Measurements from ENCODE around the gene LYRM1. TPM values are rescaled to one million over a fixed set of nuclear protein-coding genes. Genes with fewer than 3 reads are reported as not detected.
"Not testable (repeated sequence)": the region's sequence is repeated elsewhere in the genome, so short reads cannot be mapped to it uniquely, and the experiment has no call there.

The LYRM1 gene
- total RNA-seq, 2 experiments from 2014 or later, result 20.4 to 20.8 TPM

- H3K4me3 Mint-ChIP-seq; DNase-seq; intact Hi-C loops (cut with micrococcal nuclease); H3K4me1 Mint-ChIP-seq (ENCODE audit: low read depth); H3K27me3 Mint-ChIP-seq (ENCODE audit: low read depth); H3K27ac Mint-ChIP-seq; H3K36me3 Mint-ChIP-seq (ENCODE audit: low read depth); H3K9me3 Mint-ChIP-seq: not testable (repeated sequence)
- CTCF ChIA-PET, result interaction anchor here (0.6 kb wide), 1 partner anchor 13 kb away, joined by 3 read pairs; no protein-coding TSS in a partner anchor
Measured at GRCh38 chr16:20929676-20930364, 29.2 kb downstream of the LYRM1 start.

- Mint-ChIP-seq H3K4me1 (ENCODE audit: low read depth) (no peaks in the 10 kb centered on the region), H3K4me3 (no peak overlapping the region), H3K27me3 (ENCODE audit: low read depth) (no peaks in the 10 kb centered on the region), H3K9me3 (no peaks in the 10 kb centered on the region), H3K36me3 (ENCODE audit: low read depth) (peaks cover 8% of the 10 kb centered on the region), H3K27ac (no peak overlapping the region)
- no peak for DNase-seq
- CTCF ChIA-PET, result interaction anchor here (0.6 kb wide), 1 partner anchor 13 kb away, joined by 3 read pairs; no protein-coding TSS in a partner anchor
- intact Hi-C loops (cut with micrococcal nuclease), result no loop called here
Measured at GRCh38 chr16:20930365-20930690, 29.8 kb downstream of the LYRM1 start.

- intact Hi-C loops (cut with micrococcal nuclease), result no loop called here
- no peaks in the 10 kb centered on the region for H3K9me3 Mint-ChIP-seq
- CTCF ChIA-PET, result no interaction called here
- no peak for DNase-seq
- peaks cover 4% of the 10 kb centered on the region for H3K36me3 Mint-ChIP-seq (ENCODE audit: low read depth)
- H3K4me1 Mint-ChIP-seq (ENCODE audit: low read depth), result no peaks in the 10 kb centered on the region
- no peaks in the 10 kb centered on the region for H3K27me3 Mint-ChIP-seq (ENCODE audit: low read depth)
- no peak overlapping the region for H3K27ac Mint-ChIP-seq
- H3K4me3 Mint-ChIP-seq, result no peak overlapping the region
Measured at GRCh38 chr16:20931066-20931600, 30.6 kb downstream of the LYRM1 start.

- Mint-ChIP-seq H3K27me3 (ENCODE audit: low read depth) (no peaks in the 10 kb centered on the region), H3K36me3 (ENCODE audit: low read depth) (no peaks in the 10 kb centered on the region), H3K9me3 (no peaks in the 10 kb centered on the region), H3K27ac (no peak overlapping the region), H3K4me1 (ENCODE audit: low read depth) (peaks cover 10% of the 10 kb centered on the region), H3K4me3 (no peak overlapping the region)
- no peak for DNase-seq
- intact Hi-C loops (cut with micrococcal nuclease), result no loop called here
- CTCF ChIA-PET, result no interaction called here
Measured at GRCh38 chr16:20933589-20933988, 33.0 kb downstream of the LYRM1 start.

GRCh38 chr16:20937736-20938135 is 37.2 kb downstream of the LYRM1 start:
- CTCF ChIA-PET, result interaction anchor here (0.6 to 1.3 kb wide), 2 partner anchors 88 to 1088 kb away, joined by 4 to 10 read pairs; no protein-coding TSS in a partner anchor
- no peak overlapping the region for H3K4me3 Mint-ChIP-seq
- intact Hi-C loops (cut with micrococcal nuclease), result loop anchor here (1.0 to 2.0 kb wide), 2 partner anchors 37 to 63 kb away; partner anchors contain the start of genes DCUN1D3 and LYRM1
- peaks cover 26% of the 10 kb centered on the region for H3K4me1 Mint-ChIP-seq (ENCODE audit: low read depth)
- no peak overlapping the region for H3K27ac Mint-ChIP-seq
- no peaks in the 10 kb centered on the region for H3K9me3 Mint-ChIP-seq
- H3K36me3 Mint-ChIP-seq (ENCODE audit: low read depth), result no peaks in the 10 kb centered on the region
- DNase-seq, result no peak
- H3K27me3 Mint-ChIP-seq (ENCODE audit: low read depth), result no peaks in the 10 kb centered on the region

- Mint-ChIP-seq H3K9me3 (no peaks in the 10 kb centered on the region), H3K27me3 (ENCODE audit: low read depth) (no peaks in the 10 kb centered on the region), H3K36me3 (ENCODE audit: low read depth) (no peaks in the 10 kb centered on the region), H3K4me3 (no peak overlapping the region), H3K4me1 (ENCODE audit: low read depth) (peaks cover 28% of the 10 kb centered on the region), H3K27ac (no peak overlapping the region)
- peak; percentile 46 for DNase-seq
- CTCF ChIA-PET, result interaction anchor here (0.7 to 1.3 kb wide), 3 partner anchors 16 to 89 kb away, joined by 3 to 10 read pairs (median 4); no protein-coding TSS in a partner anchor
- intact Hi-C loops (cut with micrococcal nuclease), result loop anchor here (1.0 to 2.0 kb wide), 2 partner anchors 38 to 64 kb away; partner anchors contain the start of genes DCUN1D3 and LYRM1
Measured at GRCh38 chr16:20938426-20938825, 37.9 kb downstream of the LYRM1 start.

- no peak overlapping the region for H3K4me3 Mint-ChIP-seq
- CTCF ChIA-PET, result no interaction called here
- H3K27ac Mint-ChIP-seq, result no peak overlapping the region
- peaks cover 29% of the 10 kb centered on the region for H3K4me1 Mint-ChIP-seq (ENCODE audit: low read depth)
- no peaks in the 10 kb centered on the region for H3K36me3 Mint-ChIP-seq (ENCODE audit: low read depth)
- intact Hi-C loops (cut with micrococcal nuclease), result loop anchor here (2.0 kb wide), 1 partner anchor 39 kb away; the partner anchor contains the start of genes DCUN1D3 and LYRM1
- H3K27me3 Mint-ChIP-seq (ENCODE audit: low read depth), result no peaks in the 10 kb centered on the region
- DNase-seq, result no peak
- no peaks in the 10 kb centered on the region for H3K9me3 Mint-ChIP-seq
Measured at GRCh38 chr16:20939611-20940010, 39.0 kb downstream of the LYRM1 start.

- peak; percentile 35 for DNase-seq
- intact Hi-C loops (cut with micrococcal nuclease), result no loop called here
- no peaks in the 10 kb centered on the region for H3K36me3 Mint-ChIP-seq (ENCODE audit: low read depth)
- no peak overlapping the region for H3K4me3 Mint-ChIP-seq
- H3K27ac Mint-ChIP-seq, result no peak overlapping the region
- no peaks in the 10 kb centered on the region for H3K9me3 Mint-ChIP-seq
- H3K27me3 Mint-ChIP-seq (ENCODE audit: low read depth), result no peaks in the 10 kb centered on the region
- CTCF ChIA-PET, result interaction anchor here (1.3 kb wide), 1 partner anchor 90 kb away, joined by 4 read pairs; no protein-coding TSS in a partner anchor
- peaks cover 33% of the 10 kb centered on the region for H3K4me1 Mint-ChIP-seq (ENCODE audit: low read depth)
Measured at GRCh38 chr16:20940871-20941635, 40.5 kb downstream of the LYRM1 start.

- no peaks in the 10 kb centered on the region for H3K27me3 Mint-ChIP-seq (ENCODE audit: low read depth)
- H3K27ac Mint-ChIP-seq, result no peak overlapping the region
- no peaks in the 10 kb centered on the region for H3K9me3 Mint-ChIP-seq
- H3K4me1 Mint-ChIP-seq (ENCODE audit: low read depth), result peaks cover 33% of the 10 kb centered on the region
- H3K36me3 Mint-ChIP-seq (ENCODE audit: low read depth), result no peaks in the 10 kb centered on the region
- CTCF ChIA-PET, result interaction anchor here (1.0 to 1.3 kb wide), 2 partner anchors 30 to 91 kb away, joined by 3 to 4 read pairs; no protein-coding TSS in a partner anchor
- intact Hi-C loops (cut with micrococcal nuclease), result no loop called here
- no peak for DNase-seq
- no peak overlapping the region for H3K4me3 Mint-ChIP-seq
Measured at GRCh38 chr16:20941636-20941926, 41.0 kb downstream of the LYRM1 start.

- Mint-ChIP-seq H3K4me1 (ENCODE audit: low read depth) (peaks cover 33% of the 10 kb centered on the region), H3K36me3 (ENCODE audit: low read depth) (no peaks in the 10 kb centered on the region), H3K9me3 (no peaks in the 10 kb centered on the region), H3K27ac (no peak overlapping the region), H3K4me3 (no peak overlapping the region), H3K27me3 (ENCODE audit: low read depth) (no peaks in the 10 kb centered on the region)
- DNase-seq, result no peak
- intact Hi-C loops (cut with micrococcal nuclease), result no loop called here
- CTCF ChIA-PET, result interaction anchor here (0.6 to 1.3 kb wide), 4 partner anchors 31 to 1376 kb away, joined by 3 to 5 read pairs (median 4); no protein-coding TSS in a partner anchor
Measured at GRCh38 chr16:20942256-20942655, 41.7 kb downstream of the LYRM1 start.

- CTCF ChIA-PET, result interaction anchor here (1.1 kb wide), 1 partner anchor 95 kb away, joined by 6 read pairs; no protein-coding TSS in a partner anchor
- Mint-ChIP-seq H3K4me3 (no peak overlapping the region), H3K27ac (no peak overlapping the region), H3K36me3 (ENCODE audit: low read depth) (no peaks in the 10 kb centered on the region), H3K4me1 (ENCODE audit: low read depth) (peaks cover 19% of the 10 kb centered on the region), H3K9me3 (no peaks in the 10 kb centered on the region), H3K27me3 (ENCODE audit: low read depth) (no peaks in the 10 kb centered on the region)
- DNase-seq, result peak; percentile 58
- intact Hi-C loops (cut with micrococcal nuclease), result loop anchor here (1.0 kb wide), 1 partner anchor 95 kb away; no protein-coding TSS in a partner anchor
Measured at GRCh38 chr16:20944861-20945574, 44.4 kb downstream of the LYRM1 start.

- H3K27me3 Mint-ChIP-seq (ENCODE audit: low read depth); H3K36me3 Mint-ChIP-seq (ENCODE audit: low read depth); DNase-seq; H3K27ac Mint-ChIP-seq; H3K9me3 Mint-ChIP-seq; H3K4me3 Mint-ChIP-seq; CTCF ChIA-PET: not testable (repeated sequence)
- H3K4me1 Mint-ChIP-seq (ENCODE audit: low read depth), result peaks cover 19% of the 10 kb centered on the region
- intact Hi-C loops (cut with micrococcal nuclease), result loop anchor here (1.0 kb wide), 1 partner anchor 95 kb away; no protein-coding TSS in a partner anchor
Measured at GRCh38 chr16:20945575-20945875, 45.0 kb downstream of the LYRM1 start.
